Measurements from ENCODE around the gene TEFM. TPM values are rescaled to one million over a fixed set of nuclear protein-coding genes. Genes with fewer than 3 reads are reported as not detected.

The TEFM gene

GRCh38 chr17:30864636-30865035 is 41.4 kb downstream of the TEFM start:
- H3K18ac ChIP-seq (ENCODE audit: low read length), result no peak overlapping the region
- DNase-seq (ENCODE audit: low spot score), result no peak
- no CpG with 5 or more reads among the region's 1 CpG for WGBS, 2 donors (ENCODE audit: extremely low coverage in 2 of 2, insufficient read length in 2 of 2, insufficient replicate concordance in 1 of 2)

DNA sequence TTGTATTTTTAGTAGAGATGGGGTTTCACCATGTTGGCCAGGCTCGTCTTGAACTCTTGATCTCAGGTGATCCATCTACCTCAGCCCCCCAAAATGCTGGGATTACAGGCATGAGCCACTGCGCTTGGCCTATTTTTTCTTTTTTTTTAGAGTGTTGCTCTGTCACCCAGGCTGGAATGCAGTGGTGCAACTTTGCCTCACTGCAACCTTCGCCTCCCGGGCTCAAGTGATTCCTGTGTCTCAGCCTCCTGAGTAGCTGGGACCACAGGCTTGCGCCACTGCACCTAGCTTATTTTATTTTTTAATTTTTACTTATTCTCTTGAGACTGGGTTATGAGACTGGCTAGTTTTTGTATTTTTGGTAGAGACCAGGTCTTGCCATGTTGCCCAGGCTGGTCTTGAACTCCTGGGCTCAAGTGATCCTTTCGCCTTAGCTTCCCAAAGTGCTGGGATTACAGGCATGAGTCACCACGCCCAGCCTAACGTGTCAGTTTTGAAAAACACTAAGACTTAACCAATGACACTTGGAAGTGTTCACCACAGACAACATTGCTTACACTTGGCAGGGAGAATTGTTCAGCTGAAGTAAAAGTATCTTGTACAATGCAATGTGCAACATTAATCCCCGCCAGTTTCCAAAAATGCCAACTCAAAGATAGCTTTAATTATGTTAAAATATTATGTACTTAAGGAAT is 47.3 kb downstream of the TEFM start:
- no peak overlapping the region for H3K4me3 ChIP-seq (ENCODE audit: low read length in 2 of 2)
- H3K27me3 ChIP-seq (ENCODE audit: control insufficient read depth in 3 of 3, insufficient read depth in 3 of 3, low read depth in 1 of 3, low read length in 3 of 3), result no peaks in the 10 kb centered on the region
- no peak overlapping the region for H3K27ac ChIP-seq (replicated peaks; ENCODE audit: low read length)
- H2BK5ac ChIP-seq (ENCODE audit: low read length), result no peak overlapping the region
- H3K4me2 ChIP-seq (ENCODE audit: insufficient read depth, low read length, poor library complexity, severe bottlenecking), result no peak overlapping the region
- H3K4ac ChIP-seq (ENCODE audit: low read length), result no peak overlapping the region
- H2BK12ac ChIP-seq (ENCODE audit: low read length), result no peak overlapping the region
- H3K79me1 ChIP-seq (ENCODE audit: low read depth, low read length), result no peaks in the 10 kb centered on the region
- no peak overlapping the region for H3K9ac ChIP-seq (ENCODE audit: low read depth, low read length, poor library complexity)
- H3K14ac ChIP-seq (ENCODE audit: low read length), result no peak overlapping the region
- no peak overlapping the region for H2BK15ac ChIP-seq (ENCODE audit: low read length)
- no peak overlapping the region for H4K8ac ChIP-seq (ENCODE audit: low read depth, low read length)
- no peak overlapping the region for H2BK120ac ChIP-seq (ENCODE audit: low read depth, low read length)
- H3K23ac ChIP-seq (ENCODE audit: low read depth, low read length, poor library complexity), result no peak overlapping the region
- H2AFZ ChIP-seq (ENCODE audit: low read length), result no peak overlapping the region
- no peak overlapping the region for H2AK5ac ChIP-seq (ENCODE audit: low read depth, low read length)
- no peak for DNase-seq (ENCODE audit: low spot score)
- no peak overlapping the region for H3K18ac ChIP-seq (ENCODE audit: low read length)
- peaks cover 15 to 94% of the 10 kb centered on the region in 2 donors for H3K36me3 ChIP-seq (replicated peaks in 1 of 2; ENCODE audit: control insufficient read depth in 2 of 2, insufficient read depth in 2 of 2, low read length in 2 of 2)
- H3K9me3 ChIP-seq (replicated peaks in 1 of 2; ENCODE audit: control insufficient read depth in 2 of 2, insufficient read depth in 1 of 2, low read depth in 1 of 2, low read length in 2 of 2), result no peaks in the 10 kb centered on the region
- H3K4me1 ChIP-seq (ENCODE audit: control insufficient read depth in 2 of 2, insufficient read depth in 1 of 2, low read depth in 1 of 2, low read length in 2 of 2), result no peaks in the 10 kb centered on the region
- no peak overlapping the region for H4K91ac ChIP-seq (ENCODE audit: low read depth, low read length, poor library complexity)
- no CpG with 5 or more reads among the region's 9 CpGs for WGBS, 2 donors (ENCODE audit: extremely low coverage in 2 of 2, insufficient read length in 2 of 2, insufficient replicate concordance in 1 of 2)

More at GRCh38 chr17:30864636-30865035, 41.4 kb downstream of the TEFM start:
- Histone ChIP-seq H4K8ac (ENCODE audit: low read depth, low read length) (no peak overlapping the region), H3K9me3 (replicated peaks in 1 of 2; ENCODE audit: control insufficient read depth in 2 of 2, insufficient read depth in 1 of 2, low read depth in 1 of 2, low read length in 2 of 2) (no peaks in the 10 kb centered on the region), H3K79me1 (ENCODE audit: low read depth, low read length) (no peaks in the 10 kb centered on the region), H3K23ac (ENCODE audit: low read depth, low read length, poor library complexity) (no peak overlapping the region), H3K27me3 (ENCODE audit: control insufficient read depth in 3 of 3, insufficient read depth in 3 of 3, low read depth in 1 of 3, low read length in 3 of 3) (no peaks in the 10 kb centered on the region), H2BK120ac (ENCODE audit: low read depth, low read length) (no peak overlapping the region), H2BK5ac (ENCODE audit: low read length) (no peak overlapping the region), H3K27ac (replicated peaks; ENCODE audit: low read length) (no peak overlapping the region), H3K4me3 (ENCODE audit: low read length in 2 of 2) (no peak overlapping the region), H3K4me1 (ENCODE audit: control insufficient read depth in 2 of 2, insufficient read depth in 1 of 2, low read depth in 1 of 2, low read length in 2 of 2) (no peaks in the 10 kb centered on the region), H2AK5ac (ENCODE audit: low read depth, low read length) (no peak overlapping the region), H3K4me2 (ENCODE audit: insufficient read depth, low read length, poor library complexity, severe bottlenecking) (no peak overlapping the region), H3K4ac (ENCODE audit: low read length) (no peak overlapping the region), H3K36me3 (replicated peaks in 1 of 2; ENCODE audit: control insufficient read depth in 2 of 2, insufficient read depth in 2 of 2, low read length in 2 of 2) (peaks cover 19 to 92% of the 10 kb centered on the region in 2 donors), H3K9ac (ENCODE audit: low read depth, low read length, poor library complexity) (no peak overlapping the region), H2BK15ac (ENCODE audit: low read length) (no peak overlapping the region), H2BK12ac (ENCODE audit: low read length) (no peak overlapping the region), H4K91ac (ENCODE audit: low read depth, low read length, poor library complexity) (no peak overlapping the region), H3K14ac (ENCODE audit: low read length) (no peak overlapping the region), H2AFZ (ENCODE audit: low read length) (no peak overlapping the region)

- WGBS, 2 donors (ENCODE audit: extremely low coverage in 2 of 2, insufficient read length in 2 of 2, insufficient replicate concordance in 1 of 2), result no CpG with 5 or more reads among the region's 3 CpGs
- H2AK5ac ChIP-seq (ENCODE audit: low read depth, low read length), result no peak overlapping the region
Measured at GRCh38 chr17:30854146-30854545, 51.9 kb downstream of the TEFM start.

More at GRCh38 chr17:30854146-30854545, 51.9 kb downstream of the TEFM start:
- no peaks in the 10 kb centered on the region for H3K27me3 ChIP-seq (ENCODE audit: control insufficient read depth in 3 of 3, insufficient read depth in 3 of 3, low read depth in 1 of 3, low read length in 3 of 3)
- H3K79me1 ChIP-seq (ENCODE audit: low read depth, low read length), result no peaks in the 10 kb centered on the region
- no peak for DNase-seq (ENCODE audit: low spot score)
- no peak overlapping the region for H3K4me2 ChIP-seq (ENCODE audit: insufficient read depth, low read length, poor library complexity, severe bottlenecking)
- no peak overlapping the region for H2BK15ac ChIP-seq (ENCODE audit: low read length)
- H2AFZ ChIP-seq (ENCODE audit: low read length), result no peak overlapping the region
- H2BK120ac ChIP-seq (ENCODE audit: low read depth, low read length), result no peak overlapping the region
- H3K9ac ChIP-seq (ENCODE audit: low read depth, low read length, poor library complexity), result no peak overlapping the region
- H4K8ac ChIP-seq (ENCODE audit: low read depth, low read length), result no peak overlapping the region
- H3K9me3 ChIP-seq (replicated peaks in 1 of 2; ENCODE audit: control insufficient read depth in 2 of 2, insufficient read depth in 1 of 2, low read depth in 1 of 2, low read length in 2 of 2), result no peaks in the 10 kb centered on the region
- no peak overlapping the region for H4K91ac ChIP-seq (ENCODE audit: low read depth, low read length, poor library complexity)
- no peak overlapping the region for H3K4ac ChIP-seq (ENCODE audit: low read length)
- no peak overlapping the region for H2BK12ac ChIP-seq (ENCODE audit: low read length)
- H3K4me3 ChIP-seq (ENCODE audit: low read length in 2 of 2), result no peak overlapping the region
- no peak overlapping the region for H3K18ac ChIP-seq (ENCODE audit: low read length)
- no peak overlapping the region for H3K23ac ChIP-seq (ENCODE audit: low read depth, low read length, poor library complexity)
- peaks cover 12 to 89% of the 10 kb centered on the region in 2 donors for H3K36me3 ChIP-seq (replicated peaks in 1 of 2; ENCODE audit: control insufficient read depth in 2 of 2, insufficient read depth in 2 of 2, low read length in 2 of 2)
- no peak overlapping the region for H3K14ac ChIP-seq (ENCODE audit: low read length)
- H3K4me1 ChIP-seq (ENCODE audit: control insufficient read depth in 2 of 2, insufficient read depth in 1 of 2, low read depth in 1 of 2, low read length in 2 of 2), result no peaks in the 10 kb centered on the region
- H2BK5ac ChIP-seq (ENCODE audit: low read length), result no peak overlapping the region
- H3K27ac ChIP-seq (replicated peaks; ENCODE audit: low read length), result no peak overlapping the region

Small RNA genes within 50 kb of the gene (small RNA-seq; reads per million reads assigned to genes)
- not detected for gene RNU6-298P (ENCODE audit: insufficient read depth)

Measured in neuronal stem cell (in vitro differentiated cells).